GM12878 (cell line): ENCODE results near the gene ZNF814. TPM values are rescaled to one million over a fixed set of nuclear protein-coding genes. Genes with fewer than 3 reads are reported as not detected.

Source experiments
- ATAC-seq: fragments of 200-7000 bp; cut with Tn5 transposase; 3 replicates; pipeline ENCODE4 v1.9.1; 2020; ENCODE audit warnings: mild to moderate bottlenecking, moderate library complexity
- BruUV-seq: library from RNA; stranded (reverse); fragments of 400-500 nt; replicated peaks from 2 replicates; lab custom pipeline; 2021; lab: Mats Ljungman, UMichigan
- CTCF ChIA-PET: fragments of 300-600 bp; sonication (Branson Sonifier 250); formaldehyde crosslinking; extraction: SDS; loops from one replicate; lab custom pipeline; 2021; ENCODE audit warnings: inconsistent platforms; lab: Yijun Ruan, JAX
- POLR2A ChIA-PET: fragments of 350-600 bp; formaldehyde crosslinking; extraction: SDS; loops from one replicate; lab custom pipeline; 2021; ENCODE audit warnings: inconsistent platforms; lab: Charles Lee
- RAD21 ChIA-PET: fragments of 300-600 bp; sonication (Branson Sonifier 250); formaldehyde crosslinking; loops from one replicate; lab custom pipeline; 2023; ENCODE audit warnings: antibody characterized with exemption; ENCODE audit not compliant: unreplicated experiment; lab: Charles Lee
- SMC1A ChIA-PET: fragments of 300-600 bp; sonication (Branson Sonifier 250); formaldehyde crosslinking; loops from one replicate; lab custom pipeline; 2023; ENCODE audit not compliant: unreplicated experiment, uncharacterized antibody; lab: Charles Lee
- DNase-seq: peaks from one replicate; pipeline ENCODE4 v3.0.0-alpha.2; 2011; ENCODE audit warnings: low read depth, low spot score
- FAIRE-seq: peaks from 3 replicates; lab custom pipeline; 2011; peaks lifted over from hg19 to GRCh38; lab: Jason Lieb, UNC
- H2AFZ ChIP-seq: 2 replicates; pipeline ENCODE4 v1.6.0; 2011; ENCODE audit warnings: low read depth, low read length, control low read depth; ENCODE audit not compliant: control insufficient read depth
- H3K27ac ChIP-seq: 2 replicates; pipeline ENCODE4 v1.5.1; 2011; ENCODE audit warnings: control low read depth; ENCODE audit not compliant: control insufficient read depth, insufficient read depth
- H3K27me3 ChIP-seq, 2 experiments: replicated peaks in 1 of 2; 2 replicates each; pipeline versions ENCODE4 v1.6.0 to v1.6.1; 2011; ENCODE audit warnings: low read length in 1 of 2; ENCODE audit not compliant: control insufficient read depth in 2 of 2, insufficient read depth in 2 of 2
- H3K36me3 ChIP-seq, 2 experiments: 2 replicates each; pipeline ENCODE4 v1.5.1; 2011; ENCODE audit warnings: low read length in 1 of 2; ENCODE audit not compliant: control insufficient read depth in 2 of 2, insufficient read depth in 2 of 2
- H3K4me1 ChIP-seq: 2 replicates; pipeline ENCODE4 v1.6.1; 2011; ENCODE audit warnings: mild to moderate bottlenecking, low read length, moderate library complexity, mixed read lengths; ENCODE audit not compliant: control insufficient read depth, insufficient read depth
- H3K4me2 ChIP-seq: 2 replicates; pipeline ENCODE4 v1.6.0; 2011; ENCODE audit warnings: control low read depth; ENCODE audit not compliant: control insufficient read depth, insufficient read depth
- H3K4me3 ChIP-seq: fragments of 200-600 bp; sonication (generic); 2 replicates; pipeline ENCODE4 v1.5.1; 2016
- H3K79me2 ChIP-seq: 2 replicates; pipeline ENCODE4 v1.6.0; 2011; ENCODE audit warnings: low read length; ENCODE audit not compliant: control insufficient read depth, insufficient read depth
- H3K9ac ChIP-seq: 2 replicates; pipeline ENCODE4 v1.8.0; 2011; ENCODE audit warnings: low read length, control low read depth, mixed read lengths; ENCODE audit not compliant: control insufficient read depth, insufficient read depth
- H3K9me3 ChIP-seq: replicated peaks from 3 replicates; pipeline ENCODE4 v1.5.1; 2011; ENCODE audit warnings: mild to moderate bottlenecking, low read length; ENCODE audit not compliant: control insufficient read depth, insufficient read depth
- H4K20me1 ChIP-seq: 2 replicates; pipeline ENCODE4 v1.6.0; 2011; ENCODE audit not compliant: control insufficient read depth, insufficient read depth
- BMI1 ChIP-seq: fragments of 450-650 bp; IDR thresholded peaks from 2 replicates; pipeline ENCODE4 v1.6.1; 2016; ENCODE audit warnings: mild to moderate bottlenecking, moderate library complexity, borderline replicate concordance
- NFYB ChIP-seq: IDR thresholded peaks from 2 replicates; pipeline ENCODE4 v1.6.1; 2011; ENCODE audit warnings: low read depth, mild to moderate bottlenecking, low read length, improper control_type of control experiment, moderate library complexity; ENCODE audit not compliant: insufficient read depth
- ZBTB4 ChIP-seq: fragments of 450-650 bp; formaldehyde crosslinking; IDR thresholded peaks from 2 replicates; pipeline ENCODE4 v1.4.0; 2022; ENCODE audit warnings: mild to moderate bottlenecking, moderate library complexity
- WGBS: methylation state at CpG from one replicate; pipeline ENCODE4 v1.1.6; 2016; ENCODE audit warnings: low lambda C conversion rate; ENCODE audit not compliant: insufficient replicate concordance, insufficient coverage; ENCODE audit errors: missing lambda C conversion rate; 5-methylcytosine and 5-hydroxymethylcytosine counted together
- in situ Hi-C: fragments of 300-500 bp; cut with MboI; formaldehyde crosslinking; loops from 9 replicates; pipeline ENCODE4 v1.14.3; 2018; ENCODE audit warnings: mixed read lengths
- intact Hi-C: fragments of 100-400 bp; cut with micrococcal nuclease; formaldehyde crosslinking; loops from one replicate; pipeline ENCODE4 v1.14.2; 2022; ENCODE audit not compliant: unreplicated experiment
- polyA plus RNA-seq, 11 experiments: library from polyadenylated mRNA; depleted of rRNA in 4 of 11; unstranded in 6 of 11; stranded (reverse) in 5 of 11; fragments of >200 nt; fragmentation: Nextera tagmentation in 4 of 11; fragmentation: Illumina TruSeq in 1 of 11; extraction: Ambion mirVana in 4 of 11; extraction: Trizol in 1 of 11; gene quantifications; 1 replicate in 1 of 11; 2 replicates in 10 of 11; pipeline versions ENCODE4 v1.2.1 to v1.2.3, GENCODE V29; 2011 to 2016; ENCODE audit warnings: inconsistent platforms in 2 of 11, missing spikeins in 2 of 11, low read depth in 1 of 11
- total RNA-seq, 4 experiments: library from RNA; depleted of rRNA in 3 of 4; stranded (reverse); fragments of >200 nt in 3 of 4; fragmentation: Illumina TruSeq in 1 of 4; extraction: Trizol in 1 of 4; gene quantifications; 2 replicates each; pipeline versions ENCODE4 v1.2.1 to v1.2.3, GENCODE V29; 2013 to 2021

The ZNF814 gene
- total and polyA plus RNA-seq, 10 of the 15 experiments (the other 5 are each of a cell fraction or from before 2014, with no cell fraction given): 10.9 to 31.0 (median 21.6) TPM

- Histone ChIP-seq H3K27ac (no peak overlapping the region), H3K4me3 (no peak overlapping the region), H2AFZ (no peak overlapping the region), H3K4me1 (peaks cover 7% of the 10 kb centered on the region), H3K79me2 (peaks cover 43% of the 10 kb centered on the region), H3K27me3 (no peaks in the 10 kb centered on the region), H4K20me1 (no peaks in the 10 kb centered on the region), H3K9me3 (no peaks in the 10 kb centered on the region), H3K4me2 (no peak overlapping the region), H3K9ac (no peak overlapping the region), H3K36me3 (peaks cover 0 to 4% of the 10 kb centered on the region in 2 experiments; a peak in 1 of 4 replicates)
- no TSS peak for BruUV-seq
- no peak for TF ChIP-seq ZBTB4
- CTCF ChIA-PET: interaction anchor here (0.7 kb wide), 1 partner anchor 612 kb away, joined by 3 read pairs; no protein-coding TSS in a partner anchor
- 94% methylated on average over 14 of the region's 14 CpGs for WGBS
- ATAC-seq (no peak), FAIRE-seq (no peak), DNase-seq (no peak)
- RAD21 ChIA-PET: interaction anchor here (1.6 kb wide), 1 partner anchor 14 kb away, joined by 5 read pairs; no protein-coding TSS in a partner anchor
- POLR2A ChIA-PET: no interaction called here
- SMC1A ChIA-PET: no interaction called here
- intact Hi-C loops: no loop called here
- in situ Hi-C loops: loop anchor here (25.0 kb wide), 1 partner anchor 1681 kb away; the partner anchor contains the start of gene ZNF444
Measured at GRCh38 chr19:57817976-57818375, 70.9 kb downstream of the ZNF814 start.

DNA sequence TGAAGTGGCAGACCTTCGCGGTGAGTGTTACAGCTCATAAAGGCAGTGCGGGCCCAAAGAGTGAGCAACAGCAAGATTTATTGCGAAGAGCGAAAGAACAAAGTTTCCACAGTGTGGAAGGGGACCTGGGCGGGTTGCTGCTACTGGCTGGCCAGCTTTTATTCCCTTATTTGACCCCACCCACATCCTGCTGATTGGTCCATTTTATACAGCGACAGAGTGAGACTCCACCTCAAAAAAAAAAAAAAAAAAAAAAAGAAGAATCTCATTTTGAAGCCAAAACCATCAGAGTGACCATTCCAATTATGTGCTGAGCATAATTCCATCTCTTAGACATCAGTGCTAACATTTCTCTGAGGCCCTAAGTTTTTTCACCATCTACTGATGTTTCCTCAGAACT, 72.2 kb downstream of the ZNF814 start:
- RAD21 ChIA-PET: no interaction called here

More for the DNA sequence above, 72.2 kb downstream of the ZNF814 start:
- Histone ChIP-seq H3K9me3 (no peaks in the 10 kb centered on the region), H2AFZ (no peak overlapping the region), H3K9ac (no peak overlapping the region), H3K27me3 (no peaks in the 10 kb centered on the region), H3K4me1 (peaks cover 12% of the 10 kb centered on the region), H3K4me3 (no peak overlapping the region), H3K36me3 (no peaks in the 10 kb centered on the region), H3K4me2 (no peak overlapping the region), H3K27ac (no peak overlapping the region), H3K79me2 (peaks cover 37% of the 10 kb centered on the region), H4K20me1 (no peaks in the 10 kb centered on the region)
- FAIRE-seq: no peak
- no peak for DNase-seq
- in situ Hi-C loops: loop anchor here (25.0 kb wide), 1 partner anchor 1679 kb away; the partner anchor contains the start of gene ZNF444
- TF ChIP-seq BMI1 (no peak), NFYB (peak; percentile 69)
- WGBS: 82% methylated on average over 6 of the region's 7 CpGs
- SMC1A ChIA-PET: no interaction called here
- no TSS peak for BruUV-seq
- intact Hi-C loops: no loop called here
- POLR2A ChIA-PET: interaction anchor here (0.7 kb wide), 1 partner anchor 89 kb away, joined by 4 read pairs; no protein-coding TSS in a partner anchor
- CTCF ChIA-PET: no interaction called here
- no peak for ATAC-seq
